GM12878 (cell line): ENCODE measurements around the gene TEC. TPM values are rescaled to one million over a fixed set of nuclear protein-coding genes. Genes with fewer than 3 reads are reported as not detected.
A peak's percentile ranks its signal among the peaks of the same experiment; 100 is the strongest.

Experiments used
- ATAC-seq: fragments of 200-7000 bp; cut with Tn5 transposase; 3 replicates; pipeline ENCODE4 v1.9.1; 2020; ENCODE audit warnings: mild to moderate bottlenecking, moderate library complexity
- BruUV-seq: library from RNA; stranded (reverse); fragments of 400-500 nt; replicated peaks from 2 replicates; lab custom pipeline; 2021; lab: Mats Ljungman, UMichigan
- CTCF ChIA-PET: fragments of 300-600 bp; sonication (Branson Sonifier 250); formaldehyde crosslinking; extraction: SDS; loops from one replicate; lab custom pipeline; 2021; ENCODE audit warnings: inconsistent platforms; lab: Yijun Ruan, JAX
- POLR2A ChIA-PET: fragments of 350-600 bp; formaldehyde crosslinking; extraction: SDS; loops from one replicate; lab custom pipeline; 2021; ENCODE audit warnings: inconsistent platforms; lab: Charles Lee
- RAD21 ChIA-PET: fragments of 300-600 bp; sonication (Branson Sonifier 250); formaldehyde crosslinking; loops from one replicate; lab custom pipeline; 2023; ENCODE audit warnings: antibody characterized with exemption; ENCODE audit not compliant: unreplicated experiment; lab: Charles Lee
- SMC1A ChIA-PET: fragments of 300-600 bp; sonication (Branson Sonifier 250); formaldehyde crosslinking; loops from one replicate; lab custom pipeline; 2023; ENCODE audit not compliant: unreplicated experiment, uncharacterized antibody; lab: Charles Lee
- DNase-seq: peaks from one replicate; pipeline ENCODE4 v3.0.0-alpha.2; 2011; ENCODE audit warnings: low read depth, low spot score
- FAIRE-seq: peaks from 3 replicates; lab custom pipeline; 2011; peaks lifted over from hg19 to GRCh38; lab: Jason Lieb, UNC
- H2AFZ ChIP-seq: 2 replicates; pipeline ENCODE4 v1.6.0; 2011; ENCODE audit warnings: low read depth, low read length, control low read depth; ENCODE audit not compliant: control insufficient read depth
- H3K27ac ChIP-seq: 2 replicates; pipeline ENCODE4 v1.5.1; 2011; ENCODE audit warnings: control low read depth; ENCODE audit not compliant: control insufficient read depth, insufficient read depth
- H3K27me3 ChIP-seq, 2 experiments: replicated peaks in 1 of 2; 2 replicates each; pipeline versions ENCODE4 v1.6.0 to v1.6.1; 2011; ENCODE audit warnings: low read length in 1 of 2; ENCODE audit not compliant: control insufficient read depth in 2 of 2, insufficient read depth in 2 of 2
- H3K36me3 ChIP-seq, 2 experiments: 2 replicates each; pipeline ENCODE4 v1.5.1; 2011; ENCODE audit warnings: low read length in 1 of 2; ENCODE audit not compliant: control insufficient read depth in 2 of 2, insufficient read depth in 2 of 2
- H3K4me1 ChIP-seq: 2 replicates; pipeline ENCODE4 v1.6.1; 2011; ENCODE audit warnings: mild to moderate bottlenecking, low read length, moderate library complexity, mixed read lengths; ENCODE audit not compliant: control insufficient read depth, insufficient read depth
- H3K4me2 ChIP-seq: 2 replicates; pipeline ENCODE4 v1.6.0; 2011; ENCODE audit warnings: control low read depth; ENCODE audit not compliant: control insufficient read depth, insufficient read depth
- H3K4me3 ChIP-seq: fragments of 200-600 bp; sonication (generic); 2 replicates; pipeline ENCODE4 v1.5.1; 2016
- H3K79me2 ChIP-seq: 2 replicates; pipeline ENCODE4 v1.6.0; 2011; ENCODE audit warnings: low read length; ENCODE audit not compliant: control insufficient read depth, insufficient read depth
- H3K9ac ChIP-seq: 2 replicates; pipeline ENCODE4 v1.8.0; 2011; ENCODE audit warnings: low read length, control low read depth, mixed read lengths; ENCODE audit not compliant: control insufficient read depth, insufficient read depth
- H3K9me3 ChIP-seq: replicated peaks from 3 replicates; pipeline ENCODE4 v1.5.1; 2011; ENCODE audit warnings: mild to moderate bottlenecking, low read length; ENCODE audit not compliant: control insufficient read depth, insufficient read depth
- H4K20me1 ChIP-seq: 2 replicates; pipeline ENCODE4 v1.6.0; 2011; ENCODE audit not compliant: control insufficient read depth, insufficient read depth
- BMI1 ChIP-seq: fragments of 450-650 bp; IDR thresholded peaks from 2 replicates; pipeline ENCODE4 v1.6.1; 2016; ENCODE audit warnings: mild to moderate bottlenecking, moderate library complexity, borderline replicate concordance
- CREB1 ChIP-seq: IDR thresholded peaks from 2 replicates; pipeline ENCODE4 v1.6.1; 2012; ENCODE audit warnings: low read depth, mild to moderate bottlenecking, inconsistent platforms
- EZH2 ChIP-seq: IDR thresholded peaks from 2 replicates; pipeline ENCODE4 v1.6.1; 2012; ENCODE audit warnings: low read depth, mild to moderate bottlenecking, control low read depth, inconsistent platforms, low read length, borderline replicate concordance; ENCODE audit not compliant: control insufficient read depth
- FOS ChIP-seq: IDR thresholded peaks from 3 replicates; pipeline ENCODE4 v1.6.1; 2011; ENCODE audit warnings: borderline replicate concordance; ENCODE audit not compliant: insufficient read length; ENCODE audit errors: extremely low read depth
- SMC3 ChIP-seq: IDR thresholded peaks from 2 replicates; pipeline ENCODE4 v1.6.1; 2011; ENCODE audit warnings: low read length, improper control_type of control experiment, borderline replicate concordance
- TCF3 ChIP-seq: IDR thresholded peaks from 2 replicates; pipeline ENCODE4 v1.6.1; 2012; ENCODE audit warnings: low read depth, mild to moderate bottlenecking, low read length, borderline replicate concordance; ENCODE audit not compliant: insufficient read depth
- ZBTB33 ChIP-seq: fragments of 450-650 bp; IDR thresholded peaks from 2 replicates; pipeline ENCODE4 v1.6.1; 2017; ENCODE audit warnings: mild to moderate bottlenecking
- ZZZ3 ChIP-seq: IDR thresholded peaks from 2 replicates; pipeline ENCODE4 v1.6.1; 2011; ENCODE audit warnings: low read depth; ENCODE audit not compliant: control insufficient read depth, insufficient read length
- in situ Hi-C: fragments of 300-500 bp; cut with MboI; formaldehyde crosslinking; loops from 9 replicates; pipeline ENCODE4 v1.14.3; 2018; ENCODE audit warnings: mixed read lengths
- intact Hi-C: fragments of 100-400 bp; cut with micrococcal nuclease; formaldehyde crosslinking; loops from one replicate; pipeline ENCODE4 v1.14.2; 2022; ENCODE audit not compliant: unreplicated experiment
- polyA plus RNA-seq, 11 experiments: library from polyadenylated mRNA; depleted of rRNA in 4 of 11; unstranded in 6 of 11; stranded (reverse) in 5 of 11; fragments of >200 nt; fragmentation: Nextera tagmentation in 4 of 11; fragmentation: Illumina TruSeq in 1 of 11; extraction: Ambion mirVana in 4 of 11; extraction: Trizol in 1 of 11; gene quantifications; 1 replicate in 1 of 11; 2 replicates in 10 of 11; pipeline versions ENCODE4 v1.2.1 to v1.2.3, GENCODE V29; 2011 to 2016; ENCODE audit warnings: inconsistent platforms in 2 of 11, missing spikeins in 2 of 11, low read depth in 1 of 11
- total RNA-seq, 4 experiments: library from RNA; depleted of rRNA in 3 of 4; stranded (reverse); fragments of >200 nt in 3 of 4; fragmentation: Illumina TruSeq in 1 of 4; extraction: Trizol in 1 of 4; gene quantifications; 2 replicates each; pipeline versions ENCODE4 v1.2.1 to v1.2.3, GENCODE V29; 2013 to 2021
- TF ChIP-seq, protein P1 (sequence below): IDR thresholded peaks from 2 replicates; pipeline ENCODE4 v1.6.1; 2011; ENCODE audit warnings: borderline replicate concordance, low read depth, mild to moderate bottlenecking, moderate library complexity, low read length; ENCODE audit not compliant: insufficient read depth, poor library complexity, severe bottlenecking
- TF ChIP-seq, protein P2 (sequence below): fragments of 450-650 bp; conservative IDR thresholded peaks from 2 replicates; pipeline ENCODE4 v1.6.1; 2017; ENCODE audit warnings: mild to moderate bottlenecking, moderate library complexity
- TF ChIP-seq, protein P3 (sequence below): fragments of 450-650 bp; formaldehyde crosslinking; IDR thresholded peaks from 2 replicates; pipeline ENCODE4 v1.5.0; 2022; ENCODE audit warnings: mild to moderate bottlenecking, missing genetic modification characterization

Gene TEC
- total and polyA plus RNA-seq, 10 of the 15 experiments (the other 5 are each of a cell fraction or from before 2014, with no cell fraction given): 7.4 to 27.2 (median 17.1) TPM

DNA sequence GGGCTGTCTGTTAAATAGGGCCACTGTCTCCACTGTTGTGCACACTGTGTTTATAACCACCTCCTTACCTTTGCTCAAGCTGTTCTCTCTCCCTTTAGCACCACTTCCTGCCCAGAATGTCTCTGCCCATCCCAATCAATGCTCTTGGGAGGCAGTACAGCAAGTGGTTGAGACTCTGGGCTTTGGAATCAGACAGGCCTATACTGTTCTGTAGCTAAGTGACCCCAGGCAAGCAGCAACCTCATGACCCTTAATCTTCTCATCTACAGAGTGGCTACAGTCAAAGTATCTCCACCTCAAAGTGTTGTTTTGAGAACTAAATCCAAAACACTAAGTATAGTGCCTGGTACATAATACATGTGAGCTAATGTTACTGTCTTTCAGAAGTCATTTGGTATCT lies 131.8 kb downstream of the TEC start:
- no peak for FAIRE-seq

More for the DNA sequence above, 131.8 kb downstream of the TEC start:
- ChIA-PET CTCF (interaction anchor here (1.8 to 5.5 kb wide), 3 partner anchors 9 to 153 kb away, joined by 5 to 71 read pairs (median 21); no protein-coding TSS in a partner anchor), SMC1A (interaction anchor here (2.6 to 4.9 kb wide), 6 partner anchors 9 to 137 kb away, joined by 12 to 50 read pairs (median 18); no protein-coding TSS in a partner anchor)
- peak overlapping the region; percentile 10; the same call in 1 of the 2 replicates for H3K27ac ChIP-seq
- H3K9ac ChIP-seq: no peak overlapping the region
- no peaks in the 10 kb centered on the region for H3K79me2 ChIP-seq
- in situ Hi-C loops: no loop called here
- H3K36me3 ChIP-seq: peaks cover 15 to 48% of the 10 kb centered on the region in 2 experiments
- H4K20me1 ChIP-seq: no peaks in the 10 kb centered on the region
- no peak for DNase-seq
- peaks cover 17% of the 10 kb centered on the region for H3K4me1 ChIP-seq
- TF ChIP-seq FOS (no peak), ZBTB33 (no peak), ZZZ3 (no peak), TCF3 (no peak), SMC3 (no peak), EZH2 (no peak), BMI1 (no peak), CREB1 (no peak)
- TF ChIP-seq, protein P1, sequence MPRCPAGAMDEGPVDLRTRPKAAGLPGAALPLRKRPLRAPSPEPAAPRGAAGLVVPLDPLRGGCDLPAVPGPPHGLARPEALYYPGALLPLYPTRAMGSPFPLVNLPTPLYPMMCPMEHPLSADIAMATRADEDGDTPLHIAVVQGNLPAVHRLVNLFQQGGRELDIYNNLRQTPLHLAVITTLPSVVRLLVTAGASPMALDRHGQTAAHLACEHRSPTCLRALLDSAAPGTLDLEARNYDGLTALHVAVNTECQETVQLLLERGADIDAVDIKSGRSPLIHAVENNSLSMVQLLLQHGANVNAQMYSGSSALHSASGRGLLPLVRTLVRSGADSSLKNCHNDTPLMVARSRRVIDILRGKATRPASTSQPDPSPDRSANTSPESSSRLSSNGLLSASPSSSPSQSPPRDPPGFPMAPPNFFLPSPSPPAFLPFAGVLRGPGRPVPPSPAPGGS: no peak
- TF ChIP-seq, protein P2, sequence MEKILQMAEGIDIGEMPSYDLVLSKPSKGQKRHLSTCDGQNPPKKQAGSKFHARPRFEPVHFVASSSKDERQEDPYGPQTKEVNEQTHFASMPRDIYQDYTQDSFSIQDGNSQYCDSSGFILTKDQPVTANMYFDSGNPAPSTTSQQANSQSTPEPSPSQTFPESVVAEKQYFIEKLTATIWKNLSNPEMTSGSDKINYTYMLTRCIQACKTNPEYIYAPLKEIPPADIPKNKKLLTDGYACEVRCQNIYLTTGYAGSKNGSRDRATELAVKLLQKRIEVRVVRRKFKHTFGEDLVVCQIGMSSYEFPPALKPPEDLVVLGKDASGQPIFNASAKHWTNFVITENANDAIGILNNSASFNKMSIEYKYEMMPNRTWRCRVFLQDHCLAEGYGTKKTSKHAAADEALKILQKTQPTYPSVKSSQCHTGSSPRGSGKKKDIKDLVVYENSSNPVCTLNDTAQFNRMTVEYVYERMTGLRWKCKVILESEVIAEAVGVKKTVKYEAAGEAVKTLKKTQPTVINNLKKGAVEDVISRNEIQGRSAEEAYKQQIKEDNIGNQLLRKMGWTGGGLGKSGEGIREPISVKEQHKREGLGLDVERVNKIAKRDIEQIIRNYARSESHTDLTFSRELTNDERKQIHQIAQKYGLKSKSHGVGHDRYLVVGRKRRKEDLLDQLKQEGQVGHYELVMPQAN: no peak
- TF ChIP-seq, protein P3, sequence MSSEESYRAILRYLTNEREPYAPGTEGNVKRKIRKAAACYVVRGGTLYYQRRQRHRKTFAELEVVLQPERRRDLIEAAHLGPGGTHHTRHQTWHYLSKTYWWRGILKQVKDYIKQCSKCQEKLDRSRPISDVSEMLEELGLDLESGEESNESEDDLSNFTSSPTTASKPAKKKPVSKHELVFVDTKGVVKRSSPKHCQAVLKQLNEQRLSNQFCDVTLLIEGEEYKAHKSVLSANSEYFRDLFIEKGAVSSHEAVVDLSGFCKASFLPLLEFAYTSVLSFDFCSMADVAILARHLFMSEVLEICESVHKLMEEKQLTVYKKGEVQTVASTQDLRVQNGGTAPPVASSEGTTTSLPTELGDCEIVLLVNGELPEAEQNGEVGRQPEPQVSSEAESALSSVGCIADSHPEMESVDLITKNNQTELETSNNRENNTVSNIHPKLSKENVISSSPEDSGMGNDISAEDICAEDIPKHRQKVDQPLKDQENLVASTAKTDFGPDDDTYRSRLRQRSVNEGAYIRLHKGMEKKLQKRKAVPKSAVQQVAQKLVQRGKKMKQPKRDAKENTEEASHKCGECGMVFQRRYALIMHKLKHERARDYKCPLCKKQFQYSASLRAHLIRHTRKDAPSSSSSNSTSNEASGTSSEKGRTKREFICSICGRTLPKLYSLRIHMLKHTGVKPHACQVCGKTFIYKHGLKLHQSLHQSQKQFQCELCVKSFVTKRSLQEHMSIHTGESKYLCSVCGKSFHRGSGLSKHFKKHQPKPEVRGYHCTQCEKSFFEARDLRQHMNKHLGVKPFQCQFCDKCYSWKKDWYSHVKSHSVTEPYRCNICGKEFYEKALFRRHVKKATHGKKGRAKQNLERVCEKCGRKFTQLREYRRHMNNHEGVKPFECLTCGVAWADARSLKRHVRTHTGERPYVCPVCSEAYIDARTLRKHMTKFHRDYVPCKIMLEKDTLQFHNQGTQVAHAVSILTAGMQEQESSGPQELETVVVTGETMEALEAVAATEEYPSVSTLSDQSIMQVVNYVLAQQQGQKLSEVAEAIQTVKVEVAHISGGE: no peak
- TF ChIP-seq, all 136 proteins: peak for 0
- TSS peak; percentile 42 for BruUV-seq
- Histone ChIP-seq H3K27me3 (no peaks in the 10 kb centered on the region), H3K4me3 (no peak overlapping the region), H3K4me2 (no peak overlapping the region), H2AFZ (no peak overlapping the region), H3K9me3 (no peaks in the 10 kb centered on the region)
- POLR2A ChIA-PET: interaction anchor here (0.8 to 1.5 kb wide), 4 partner anchors 8 to 58 kb away, joined by 3 to 5 read pairs (median 4); no protein-coding TSS in a partner anchor
- intact Hi-C loops: no loop called here
- RAD21 ChIA-PET: interaction anchor here (0.8 to 4.3 kb wide), 4 partner anchors 8 to 137 kb away, joined by 3 to 20 read pairs (median 12); no protein-coding TSS in a partner anchor
- ATAC-seq: no peak
